Neuronal stem cell (in vitro differentiated cells): ENCODE results near the gene DQX1.

Experiments used
- DNase-seq: peaks from one replicate; pipeline ENCODE4 v3.0.0-alpha.2; 2013; ENCODE audit warnings: low spot score
- H2AFZ ChIP-seq: one replicate; pipeline ENCODE4 v1.6.1; 2013; ENCODE audit warnings: mild to moderate bottlenecking, low read length, inconsistent platforms
- H2AK5ac ChIP-seq: 2 replicates; pipeline ENCODE4 v1.6.1; 2013; ENCODE audit warnings: low read depth, mild to moderate bottlenecking, inconsistent platforms, low read length, moderate library complexity, mixed read lengths
- H2BK120ac ChIP-seq: 2 replicates; pipeline ENCODE4 v1.6.1; 2013; ENCODE audit warnings: low read depth, mild to moderate bottlenecking, inconsistent platforms, low read length, moderate library complexity, mixed read lengths
- H2BK12ac ChIP-seq: one replicate; pipeline ENCODE4 v1.6.1; 2013; ENCODE audit warnings: low read length, inconsistent platforms
- H2BK15ac ChIP-seq: 2 replicates; pipeline ENCODE4 v1.6.1; 2013; ENCODE audit warnings: mild to moderate bottlenecking, low read length, inconsistent platforms, mixed read lengths
- H2BK5ac ChIP-seq: one replicate; pipeline ENCODE4 v1.6.1; 2013; ENCODE audit warnings: inconsistent platforms, mild to moderate bottlenecking, low read length, moderate library complexity
- H3K14ac ChIP-seq: one replicate; pipeline ENCODE4 v1.6.1; 2013; ENCODE audit warnings: low read length, inconsistent platforms
- H3K18ac ChIP-seq: 2 replicates; pipeline ENCODE4 v1.6.1; 2013; ENCODE audit warnings: low read length, inconsistent platforms
- H3K23ac ChIP-seq: 2 replicates; pipeline ENCODE4 v1.6.1; 2013; ENCODE audit warnings: low read depth, mild to moderate bottlenecking, mixed read lengths, low read length, inconsistent platforms; ENCODE audit not compliant: poor library complexity
- H3K27ac ChIP-seq: replicated peaks from 3 replicates; pipeline ENCODE4 v1.5.1; 2013; ENCODE audit warnings: low read length, inconsistent platforms
- H3K27me3 ChIP-seq, 3 experiments: 2 replicates each; pipeline ENCODE4 v1.6.1; 2013; ENCODE audit warnings: low read length in 3 of 3, mild to moderate bottlenecking in 2 of 3, inconsistent platforms in 1 of 3, low read depth in 1 of 3, mixed read lengths in 1 of 3, moderate library complexity in 1 of 3; ENCODE audit not compliant: control insufficient read depth in 3 of 3, insufficient read depth in 3 of 3
- H3K36me3 ChIP-seq, 2 donors: replicated peaks in 1 of 2; 2 replicates each; pipeline ENCODE4 v1.6.1; 2013; ENCODE audit warnings: low read length in 2 of 2; ENCODE audit not compliant: control insufficient read depth in 2 of 2, insufficient read depth in 2 of 2
- H3K4ac ChIP-seq: 2 replicates; pipeline ENCODE4 v1.6.1; 2013; ENCODE audit warnings: inconsistent platforms, mild to moderate bottlenecking, low read length, moderate library complexity
- H3K4me1 ChIP-seq, 2 donors: 1 replicate in 1 of 2; 2 replicates in 1 of 2; pipeline ENCODE4 v1.6.1; 2013; ENCODE audit warnings: low read length in 2 of 2, low read depth in 1 of 2; ENCODE audit not compliant: control insufficient read depth in 2 of 2, insufficient read depth in 1 of 2
- H3K4me2 ChIP-seq: one replicate; pipeline ENCODE4 v1.6.1; 2013; ENCODE audit warnings: mild to moderate bottlenecking, low read length, inconsistent platforms; ENCODE audit not compliant: insufficient read depth, poor library complexity, severe bottlenecking
- H3K4me3 ChIP-seq, 2 donors: 2 replicates each; pipeline ENCODE4 v1.5.1; 2013; ENCODE audit warnings: low read length in 2 of 2, mild to moderate bottlenecking in 2 of 2, inconsistent platforms in 1 of 2, moderate library complexity in 1 of 2
- H3K79me1 ChIP-seq: one replicate; pipeline ENCODE4 v1.6.1; 2013; ENCODE audit warnings: low read depth, mild to moderate bottlenecking, inconsistent platforms, low read length, moderate library complexity
- H3K9ac ChIP-seq: one replicate; pipeline ENCODE4 v1.6.1; 2013; ENCODE audit warnings: mild to moderate bottlenecking, low read depth, low read length, inconsistent platforms; ENCODE audit not compliant: poor library complexity
- H3K9me3 ChIP-seq, 2 donors: replicated peaks in 1 of 2; 2 replicates each; pipeline versions ENCODE3 to v1.6.1; 2013; ENCODE audit warnings: low read length in 2 of 2, mild to moderate bottlenecking in 2 of 2, inconsistent platforms in 1 of 2, low read depth in 1 of 2, mixed read lengths in 1 of 2, moderate library complexity in 1 of 2; ENCODE audit not compliant: control insufficient read depth in 2 of 2, insufficient read depth in 1 of 2
- H4K8ac ChIP-seq: one replicate; pipeline ENCODE4 v1.6.1; 2013; ENCODE audit warnings: low read depth, mild to moderate bottlenecking, inconsistent platforms, low read length, moderate library complexity
- H4K91ac ChIP-seq: one replicate; pipeline ENCODE4 v1.6.1; 2013; ENCODE audit warnings: low read length, low read depth, mild to moderate bottlenecking, inconsistent platforms; ENCODE audit not compliant: poor library complexity
- WGBS, 2 donors: extraction: QIAGEN DNeasy Blood & Tissue Kit; methylation state at CpG; one replicate each; pipeline ENCODE4 v1.1.7; 2013; ENCODE audit warnings: missing lambda C conversion rate in 2 of 2, mixed read lengths in 1 of 2; ENCODE audit not compliant: insufficient read length in 2 of 2, insufficient replicate concordance in 1 of 2; ENCODE audit errors: extremely low coverage in 2 of 2; 5-methylcytosine and 5-hydroxymethylcytosine counted together

Gene DQX1

DNA sequence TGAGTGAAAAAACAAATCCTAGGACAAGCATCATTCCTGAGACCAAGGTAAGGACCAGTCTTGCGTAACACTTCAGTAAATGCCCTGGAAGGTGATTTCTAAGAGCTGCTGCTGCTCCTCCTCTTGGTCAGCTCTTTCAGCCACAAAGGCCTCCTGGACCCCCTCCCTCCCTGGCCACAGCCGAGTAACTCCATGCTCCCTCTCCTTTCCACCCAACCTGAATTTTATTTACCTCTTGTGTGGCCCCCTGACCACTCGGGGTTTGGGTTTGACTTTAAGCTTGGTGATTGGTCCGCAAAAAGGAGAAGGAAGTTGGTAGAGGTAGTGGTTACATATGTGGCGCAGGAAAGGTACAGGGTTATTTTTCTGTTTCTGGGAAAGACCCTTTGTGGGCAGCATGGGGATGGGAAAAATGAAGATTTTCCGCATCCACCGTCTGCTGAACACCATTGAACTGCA lies 12.9 kb upstream of the DQX1 start:
- Histone ChIP-seq H2BK12ac (no peak overlapping the region), H4K91ac (no peak overlapping the region), H3K14ac (no peak overlapping the region), H2AFZ (no peak overlapping the region), H2AK5ac (no peak overlapping the region), H3K18ac (no peak overlapping the region), H3K36me3 (peaks cover 3 to 26% of the 10 kb centered on the region in 2 donors), H2BK120ac (no peak overlapping the region), H3K23ac (no peak overlapping the region), H4K8ac (no peak overlapping the region), H3K4me2 (no peak overlapping the region), H3K4me3 (peak overlapping the region in 1 of 2 donors; percentile 21), H2BK15ac (no peak overlapping the region), H3K4ac (no peak overlapping the region), H3K27me3 (no peaks in the 10 kb centered on the region), H3K4me1 (no peaks in the 10 kb centered on the region), H3K27ac (no peak overlapping the region), H2BK5ac (no peak overlapping the region), H3K9me3 (no peaks in the 10 kb centered on the region), H3K9ac (no peak overlapping the region), H3K79me1 (no peaks in the 10 kb centered on the region)
- no peak for DNase-seq
- no CpG with 5 or more reads among the region's 7 CpGs for WGBS, 2 donors

- DNase-seq: no peak
- H2BK12ac ChIP-seq: no peak overlapping the region
- peaks cover 11 to 44% of the 10 kb centered on the region in 2 donors for H3K36me3 ChIP-seq
- no peak overlapping the region for H3K4me3 ChIP-seq
- no peaks in the 10 kb centered on the region for H3K79me1 ChIP-seq
- no peaks in the 10 kb centered on the region for H3K27me3 ChIP-seq
- no CpG with 5 or more reads among the region's 4 CpGs for WGBS, 2 donors
- no peak overlapping the region for H3K9ac ChIP-seq
- no peak overlapping the region for H3K4me2 ChIP-seq
- H4K8ac ChIP-seq: no peak overlapping the region
- H2BK5ac ChIP-seq: no peak overlapping the region
- H3K27ac ChIP-seq: no peak overlapping the region
- H2AFZ ChIP-seq: no peak overlapping the region
- no peaks in the 10 kb centered on the region for H3K4me1 ChIP-seq
- H2BK120ac ChIP-seq: no peak overlapping the region
- no peak overlapping the region for H2AK5ac ChIP-seq
- H3K23ac ChIP-seq: no peak overlapping the region
- H2BK15ac ChIP-seq: no peak overlapping the region
- H3K18ac ChIP-seq: no peak overlapping the region
- no peak overlapping the region for H4K91ac ChIP-seq
- no peaks in the 10 kb centered on the region for H3K9me3 ChIP-seq
- H3K14ac ChIP-seq: no peak overlapping the region
- H3K4ac ChIP-seq: no peak overlapping the region
Observed at GRCh38 chr2:74537140-74537539, 11.1 kb upstream of the DQX1 start.

DNA sequence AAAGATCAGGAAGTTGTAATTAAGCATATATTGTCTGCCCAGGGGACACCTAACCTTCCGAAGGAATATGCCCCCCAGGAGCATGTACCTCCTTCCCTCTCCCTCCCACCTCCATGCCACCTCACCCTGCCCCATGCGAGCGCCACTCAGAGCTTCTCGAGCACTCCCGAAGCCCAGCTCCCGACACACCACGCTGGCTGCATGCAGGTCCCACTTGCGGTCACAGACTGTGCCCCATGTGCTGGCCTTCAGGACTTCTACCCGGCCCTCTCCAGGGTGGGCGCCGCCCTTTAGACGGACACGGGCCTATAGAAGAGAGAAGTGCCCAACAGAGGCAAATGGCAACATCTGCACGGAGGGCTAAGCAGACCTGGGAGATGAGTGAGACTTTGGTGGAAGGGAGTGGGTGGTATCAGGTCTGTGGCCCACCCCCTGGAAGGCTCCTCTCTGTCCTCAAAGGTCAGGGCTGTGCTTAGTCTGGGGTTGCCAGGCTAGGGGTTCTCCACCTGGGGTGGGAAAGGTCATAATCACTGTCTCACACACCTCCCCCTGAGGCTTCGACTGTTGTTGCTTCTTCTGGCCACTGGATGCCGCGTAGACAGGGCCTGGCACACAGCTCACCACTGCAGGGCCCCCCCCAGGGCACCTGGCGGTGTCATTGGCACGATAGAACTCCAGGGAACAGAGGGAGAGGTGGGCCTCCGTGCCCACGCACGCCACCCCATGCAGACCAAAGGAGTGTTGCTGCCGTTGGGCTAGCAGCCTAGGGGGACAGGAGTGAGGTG lies 10.3 kb upstream of the DQX1 start:
- no CpG with 5 or more reads among the region's 23 CpGs for WGBS, 2 donors
- Histone ChIP-seq H2BK5ac (peak overlapping the region; percentile 32), H3K4ac (no peak overlapping the region), H3K14ac (no peak overlapping the region), H3K27ac (no peak overlapping the region), H4K8ac (peak overlapping the region; percentile 21), H3K4me2 (no peak overlapping the region), H3K23ac (no peak overlapping the region), H2BK15ac (no peak overlapping the region), H3K27me3 (no peaks in the 10 kb centered on the region), H3K79me1 (no peaks in the 10 kb centered on the region), H2BK12ac (no peak overlapping the region), H2AK5ac (no peak overlapping the region), H3K4me3 (no peak overlapping the region), H3K9me3 (no peaks in the 10 kb centered on the region), H2AFZ (no peak overlapping the region), H2BK120ac (no peak overlapping the region), H3K4me1 (peaks cover 0 to 1% of the 10 kb centered on the region in 2 donors), H3K18ac (no peak overlapping the region), H4K91ac (no peak overlapping the region), H3K36me3 (peaks cover 14 to 48% of the 10 kb centered on the region in 2 donors), H3K9ac (no peak overlapping the region)
- DNase-seq: no peak

GRCh38 chr2:74535440-74535965 lies 9.5 kb upstream of the DQX1 start:
- H3K9ac ChIP-seq: no peak overlapping the region
- H2AK5ac ChIP-seq: no peak overlapping the region
- H3K27me3 ChIP-seq: no peaks in the 10 kb centered on the region
- H2BK15ac ChIP-seq: no peak overlapping the region
- H3K18ac ChIP-seq: no peak overlapping the region
- no peak overlapping the region for H3K14ac ChIP-seq
- no peak overlapping the region for H2BK120ac ChIP-seq
- no peak overlapping the region for H3K4me3 ChIP-seq
- no CpG with 5 or more reads among the region's 10 CpGs for WGBS, 2 donors
- no peak for DNase-seq
- no peak overlapping the region for H4K91ac ChIP-seq
- no peak overlapping the region for H2BK12ac ChIP-seq
- no peaks in the 10 kb centered on the region for H3K9me3 ChIP-seq
- H3K4me2 ChIP-seq: no peak overlapping the region
- H3K4ac ChIP-seq: no peak overlapping the region
- H4K8ac ChIP-seq: no peak overlapping the region
- H3K79me1 ChIP-seq: no peaks in the 10 kb centered on the region
- H3K27ac ChIP-seq: no peak overlapping the region
- H3K23ac ChIP-seq: no peak overlapping the region
- no peak overlapping the region for H2BK5ac ChIP-seq
- H3K36me3 ChIP-seq: peaks cover 15 to 51% of the 10 kb centered on the region in 2 donors
- no peak overlapping the region for H2AFZ ChIP-seq
- peaks cover 4 to 9% of the 10 kb centered on the region in 2 donors for H3K4me1 ChIP-seq
